Measurements from ENCODE around the gene HOXD13. TPM values are rescaled to one million over a fixed set of nuclear protein-coding genes. Genes with fewer than 3 reads are reported as not detected.

HOXD13 gene
- total and polyA plus RNA-seq, 5 experiments from 2014 or later = not detected

DNA sequence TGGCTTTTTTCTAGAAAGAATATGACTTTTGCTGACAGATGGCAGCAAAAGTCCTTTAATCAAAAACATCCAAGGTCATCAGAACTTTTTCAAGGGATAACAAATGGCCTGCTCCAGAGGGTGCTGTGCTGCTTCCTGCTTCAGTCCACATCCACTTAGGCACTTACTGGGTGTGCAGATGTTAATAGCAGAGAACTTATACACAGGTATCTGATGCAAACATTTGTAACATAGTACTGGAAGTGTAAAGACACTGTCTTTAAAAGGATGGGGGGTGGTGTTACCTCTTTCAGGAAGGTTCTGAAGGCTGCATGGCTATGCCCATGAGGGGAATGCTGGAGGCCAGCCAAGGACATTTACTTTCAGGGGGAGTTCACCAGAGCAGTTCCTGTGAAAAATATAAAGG is 42.5 kb downstream of the HOXD13 start:
- Mint-ChIP-seq H3K4me1 (peaks cover 15 to 51% (median 40%) of the 10 kb centered on the region in 4 donors), H3K36me3 (peaks cover 5 to 31% (median 23%) of the 10 kb centered on the region in 3 donors), H3K4me3 (peak overlapping the region in 4 of 10 donors; percentile 20 to 70 (median 66)), H3K27ac (peak overlapping the region in 1 of 10 donors; percentile 34), H3K27me3 (peaks cover 68 to 95% (median 84%) of the 10 kb centered on the region in 5 donors), H3K9me3 (peaks cover 0 to 55% (median 8%) of the 10 kb centered on the region in 9 donors)
- ATAC-seq (no peak), DNase-seq (no peak)
- POLR2A ChIA-PET = no interaction called here

DNA sequence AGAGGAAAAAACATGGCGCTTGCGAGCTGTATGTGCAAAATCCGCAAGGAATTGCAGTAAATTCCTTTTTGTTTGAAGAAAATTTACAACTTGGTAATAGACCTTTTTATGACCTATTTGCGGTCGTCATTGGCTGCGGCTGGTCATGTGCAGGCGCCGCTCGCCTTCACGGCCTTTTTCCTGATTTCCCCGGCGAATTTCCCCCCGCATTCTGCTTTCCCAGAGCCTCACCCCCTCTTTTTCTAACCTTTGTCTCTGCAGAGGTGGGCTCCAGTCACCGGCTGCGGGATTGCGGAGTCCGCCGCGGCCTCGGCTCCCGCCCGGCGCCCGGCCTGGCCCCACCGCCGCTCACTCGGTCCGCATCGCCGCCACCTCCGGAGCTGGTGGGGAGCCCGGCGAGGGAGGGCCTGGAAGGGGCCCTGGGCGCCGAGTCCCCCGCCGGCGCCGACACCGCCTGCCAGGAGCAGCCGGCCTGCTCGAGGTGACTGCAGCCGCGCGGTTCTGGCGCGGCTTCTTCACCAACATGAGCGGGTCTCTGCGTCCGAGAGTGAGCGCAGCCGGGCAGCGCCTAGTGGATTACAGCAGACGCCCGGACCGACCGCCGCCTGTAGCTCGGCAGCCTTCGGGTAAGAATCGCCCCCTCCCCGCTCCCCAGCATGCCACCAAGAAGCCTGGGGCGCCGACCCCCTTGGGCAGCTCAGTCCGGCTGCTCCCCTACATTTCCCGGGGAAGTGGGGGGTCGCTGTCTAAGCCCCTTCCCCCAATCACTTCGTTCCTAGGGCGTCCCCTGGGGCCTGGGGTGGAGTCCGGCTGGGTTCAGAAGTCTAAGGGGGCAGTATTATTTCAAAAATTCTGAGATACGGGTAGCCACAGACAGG is 44.1 kb downstream of the HOXD13 start:
- peaks cover 13 to 47% (median 39%) of the 10 kb centered on the region in 4 donors for H3K4me1 Mint-ChIP-seq
- peaks cover 3 to 31% (median 17%) of the 10 kb centered on the region in 3 donors for H3K36me3 Mint-ChIP-seq
- ATAC-seq (peak in 1 of 2 donors; percentile 18), DNase-seq (no peak)
- H3K4me3 Mint-ChIP-seq = peak overlapping the region in 9 of 10 donors; percentile 6 to 71 (median 55)
- peaks cover 0 to 50% (median 8%) of the 10 kb centered on the region in 9 donors for H3K9me3 Mint-ChIP-seq
- H3K27me3 Mint-ChIP-seq = peaks cover 66 to 96% (median 84%) of the 10 kb centered on the region in 5 donors
- H3K27ac Mint-ChIP-seq = peak overlapping the region in 1 of 10 donors; percentile 65
- POLR2A ChIA-PET = no interaction called here

DNA sequence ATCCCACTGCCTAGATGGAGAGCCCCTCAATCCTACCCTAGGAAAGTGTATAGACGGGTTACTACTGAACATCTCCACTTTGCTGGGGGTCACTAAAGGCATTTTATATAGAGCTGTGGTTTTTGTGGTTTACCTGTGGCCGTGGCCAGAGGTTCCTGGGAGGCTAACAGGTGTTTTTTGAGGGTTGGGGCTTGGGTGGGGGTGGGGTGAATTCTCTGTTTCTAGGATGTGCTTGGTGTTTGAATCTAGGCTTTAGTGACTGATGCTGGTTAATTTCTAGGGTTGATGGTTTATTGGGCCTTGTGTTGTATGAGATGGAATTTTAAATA is 44.7 kb downstream of the HOXD13 start:
- Mint-ChIP-seq H3K9me3 (peaks cover 0 to 50% (median 8%) of the 10 kb centered on the region in 9 donors), H3K27ac (no peak overlapping the region), H3K27me3 (peaks cover 65 to 97% (median 85%) of the 10 kb centered on the region in 5 donors), H3K4me1 (peaks cover 12 to 43% (median 37%) of the 10 kb centered on the region in 4 donors), H3K4me3 (peak overlapping the region in 1 of 10 donors; percentile 29), H3K36me3 (peaks cover 3 to 28% (median 17%) of the 10 kb centered on the region in 3 donors)
- DNase-seq (no peak), ATAC-seq (no peak)
- POLR2A ChIA-PET = no interaction called here

DNA sequence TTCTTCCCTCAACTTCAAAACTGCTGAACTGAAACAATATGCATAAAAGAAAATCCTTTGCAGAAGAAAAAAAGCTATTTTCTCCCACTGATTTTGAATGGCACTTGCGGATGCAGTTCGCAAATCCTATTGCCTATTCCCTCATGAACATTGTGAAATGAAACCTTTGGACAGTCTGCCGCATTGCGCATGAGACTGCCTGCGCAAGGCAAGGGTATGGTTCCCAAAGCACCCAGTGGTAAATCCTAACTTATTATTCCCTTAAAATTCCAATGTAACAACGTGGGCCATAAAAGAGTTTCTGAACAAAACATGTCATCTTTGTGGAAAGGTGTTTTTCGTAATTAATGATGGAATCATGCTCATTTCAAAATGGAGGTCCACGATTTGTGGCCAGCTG is 45.4 kb downstream of the HOXD13 start:
- no peak for ATAC-seq
- POLR2A ChIA-PET = no interaction called here
- Mint-ChIP-seq H3K4me1 (peaks cover 9 to 37% (median 32%) of the 10 kb centered on the region in 4 donors), H3K4me3 (no peak overlapping the region), H3K27me3 (peaks cover 61 to 97% (median 84%) of the 10 kb centered on the region in 5 donors), H3K9me3 (peaks cover 0 to 48% (median 8%) of the 10 kb centered on the region in 9 donors), H3K36me3 (peaks cover 2 to 24% (median 17%) of the 10 kb centered on the region in 3 donors), H3K27ac (peak overlapping the region in 1 of 10 donors; percentile 39)
- no peak for DNase-seq

DNA sequence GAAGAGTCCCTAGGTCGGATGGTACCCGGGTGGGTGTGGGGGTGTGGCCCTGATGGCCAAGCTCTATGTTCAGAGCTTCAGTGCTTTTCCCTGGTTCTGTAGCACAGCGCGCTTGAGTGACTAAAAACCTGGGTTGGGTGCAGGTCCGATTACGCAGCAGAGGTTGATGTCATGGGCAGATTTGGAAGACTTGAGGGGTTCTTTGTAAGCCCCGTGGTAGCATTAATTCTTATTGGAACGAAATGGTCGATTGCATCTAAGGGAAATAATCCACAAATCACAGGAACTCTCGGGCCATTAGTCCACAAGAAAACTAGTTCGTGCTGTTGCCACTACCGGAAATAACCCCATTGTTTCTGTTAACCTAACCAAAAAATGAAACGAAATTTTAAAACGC is 46.0 kb downstream of the HOXD13 start:
- POLR2A ChIA-PET = no interaction called here
- Mint-ChIP-seq H3K4me3 (peak overlapping the region in 7 of 10 donors; percentile 4 to 68 (median 50)), H3K27ac (peak overlapping the region in 2 of 10 donors; percentile 68 to 74), H3K9me3 (peaks cover 0 to 45% (median 8%) of the 10 kb centered on the region in 9 donors), H3K4me1 (peaks cover 9 to 36% (median 31%) of the 10 kb centered on the region in 4 donors), H3K27me3 (peaks cover 64 to 97% (median 85%) of the 10 kb centered on the region in 5 donors), H3K36me3 (peaks cover 2 to 23% (median 17%) of the 10 kb centered on the region in 3 donors)
- DNase-seq (no peak), ATAC-seq (no peak)

DNA sequence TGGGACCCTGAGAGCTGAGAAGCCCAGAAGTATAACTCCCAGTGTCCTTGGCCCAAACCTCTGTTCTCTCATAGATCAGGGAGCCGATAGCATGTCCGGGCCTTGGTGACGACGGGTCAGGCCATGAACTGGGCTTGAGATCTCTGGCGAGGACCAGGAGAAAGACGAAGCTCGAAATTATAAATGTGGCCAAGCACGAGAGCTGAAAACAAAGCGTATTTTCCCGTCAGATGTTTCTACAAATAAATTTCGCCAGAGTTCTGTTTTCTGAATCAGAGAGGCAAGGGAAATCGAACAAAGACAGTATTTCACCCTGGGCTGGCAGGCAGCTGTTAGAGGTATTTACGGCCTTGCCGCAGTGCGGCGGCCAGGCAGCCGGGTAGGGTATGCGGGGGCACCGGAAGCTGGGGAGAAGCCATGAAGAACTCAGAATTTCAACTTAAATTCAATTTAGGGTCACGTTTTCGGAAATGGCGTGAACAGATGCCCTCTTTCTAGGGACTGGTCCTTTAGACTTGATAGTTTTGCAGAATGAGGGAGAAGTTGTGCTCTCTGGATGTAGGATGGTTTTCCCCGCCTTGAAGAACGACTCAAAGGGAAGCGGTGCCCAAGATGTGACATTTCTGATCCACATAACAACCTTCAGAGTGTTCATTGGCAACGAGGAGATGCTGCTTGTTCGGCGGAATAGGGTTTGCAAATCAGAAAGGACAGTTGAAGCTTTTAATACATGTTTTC is 46.6 kb downstream of the HOXD13 start:
- peaks cover 2 to 21% (median 17%) of the 10 kb centered on the region in 3 donors for H3K36me3 Mint-ChIP-seq
- H3K27ac Mint-ChIP-seq = peak overlapping the region in 2 of 10 donors; percentile 74 to 90
- peaks cover 9 to 36% (median 31%) of the 10 kb centered on the region in 4 donors for H3K4me1 Mint-ChIP-seq
- POLR2A ChIA-PET = no interaction called here
- no peak for ATAC-seq
- H3K27me3 Mint-ChIP-seq = peaks cover 64 to 97% (median 85%) of the 10 kb centered on the region in 5 donors
- no peak for DNase-seq
- peaks cover 0 to 40% (median 8%) of the 10 kb centered on the region in 9 donors for H3K9me3 Mint-ChIP-seq
- H3K4me3 Mint-ChIP-seq = peak overlapping the region in 9 of 10 donors; percentile 4 to 68 (median 45)

DNA sequence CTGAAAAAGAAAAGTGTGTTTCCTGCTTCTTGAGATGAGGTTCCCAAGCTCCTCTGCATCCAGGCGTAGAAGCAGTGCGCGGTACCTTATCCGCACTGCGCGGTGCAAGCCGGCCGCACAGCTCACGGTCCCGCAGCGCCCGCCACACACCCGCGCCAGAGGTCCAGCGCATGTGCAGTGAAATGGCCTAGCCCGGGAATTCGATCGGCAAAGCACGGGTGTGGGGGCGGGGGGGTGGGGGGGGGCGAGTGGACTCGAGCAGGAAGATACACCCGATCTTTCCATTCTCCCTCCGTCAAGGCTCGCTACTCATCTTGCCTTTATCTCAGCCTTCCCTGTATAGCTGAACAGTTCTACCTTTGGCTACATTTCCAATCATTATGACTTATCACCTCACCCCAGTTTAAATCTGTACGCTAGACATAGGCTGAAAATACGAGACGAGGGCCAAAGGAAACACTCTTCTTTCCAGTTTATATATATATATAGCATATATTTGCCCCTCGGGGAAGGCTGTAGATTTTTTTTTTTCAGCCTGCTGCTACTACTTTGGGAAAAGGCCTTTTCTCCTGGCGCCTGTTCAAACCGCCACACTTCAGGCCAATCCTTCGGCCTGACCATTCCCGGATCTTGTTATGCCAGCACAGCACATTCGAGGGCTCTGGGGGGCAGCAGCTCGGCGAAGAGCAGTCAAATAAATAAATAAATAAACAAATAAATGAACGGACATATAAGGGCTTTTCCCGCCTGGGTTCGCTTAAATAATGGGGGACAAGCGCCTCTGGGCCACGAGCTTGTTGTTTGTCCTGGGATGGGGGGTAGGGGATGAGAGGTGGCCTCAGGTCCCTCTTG is 47.4 kb downstream of the HOXD13 start:
- peaks cover 0 to 37% (median 8%) of the 10 kb centered on the region in 9 donors for H3K9me3 Mint-ChIP-seq
- peak overlapping the region in 1 of 10 donors; percentile 90 for H3K27ac Mint-ChIP-seq
- peaks cover 9 to 36% (median 31%) of the 10 kb centered on the region in 4 donors for H3K4me1 Mint-ChIP-seq
- DNase-seq (no peak), ATAC-seq (no peak)
- POLR2A ChIA-PET = no interaction called here
- H3K36me3 Mint-ChIP-seq = peaks cover 2 to 21% (median 17%) of the 10 kb centered on the region in 3 donors
- peak overlapping the region in 6 of 10 donors; percentile 26 to 68 (median 44) for H3K4me3 Mint-ChIP-seq
- H3K27me3 Mint-ChIP-seq = peaks cover 62 to 97% (median 82%) of the 10 kb centered on the region in 5 donors

DNA sequence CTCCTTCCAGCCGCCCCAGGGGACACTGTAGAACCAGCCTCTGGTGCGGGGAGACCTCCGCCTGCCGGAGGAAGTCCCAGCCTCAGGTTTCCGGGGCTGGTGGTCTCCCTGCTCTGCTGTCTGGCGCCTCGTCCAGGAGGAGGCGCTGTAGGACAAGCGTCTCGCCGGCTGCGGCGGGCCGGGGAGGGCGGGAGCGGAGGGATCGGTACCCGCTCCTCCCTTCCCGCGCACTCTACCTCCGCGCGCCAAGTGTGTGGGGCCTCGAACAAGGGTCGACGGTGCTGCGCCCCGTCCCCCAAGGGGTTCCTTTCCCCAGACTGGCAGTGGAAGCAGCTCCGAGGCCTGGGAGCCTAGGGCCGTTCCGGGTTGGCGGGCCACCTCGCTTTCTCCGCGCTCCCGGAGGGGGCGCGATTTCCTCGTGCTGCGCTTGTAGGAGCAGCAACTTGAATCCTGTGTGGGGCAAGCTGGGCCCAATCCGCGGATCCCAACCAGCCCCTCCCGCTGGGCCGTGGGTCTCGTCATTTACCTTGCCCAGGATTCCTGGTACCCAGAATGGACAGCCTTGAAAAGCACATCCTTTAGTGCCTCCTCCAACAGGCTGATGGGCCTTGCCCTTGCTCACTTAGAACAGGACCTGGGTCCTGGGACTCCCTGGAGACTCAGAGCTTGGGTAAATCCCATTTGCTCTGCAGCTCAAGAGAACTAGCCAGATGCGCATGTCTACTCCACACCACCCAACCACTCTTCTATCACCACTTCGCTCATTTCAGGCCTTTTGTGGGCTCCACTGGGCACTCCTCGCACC is 48.2 kb downstream of the HOXD13 start:
- Mint-ChIP-seq H3K4me3 (peak overlapping the region in 9 of 10 donors; percentile 23 to 73 (median 59)), H3K36me3 (peaks cover 2 to 13% (median 12%) of the 10 kb centered on the region in 3 donors), H3K27ac (peak overlapping the region in 1 of 10 donors; percentile 65), H3K9me3 (peaks cover 0 to 32% (median 8%) of the 10 kb centered on the region in 9 donors), H3K27me3 (peaks cover 61 to 97% (median 82%) of the 10 kb centered on the region in 5 donors), H3K4me1 (peaks cover 8 to 32% (median 27%) of the 10 kb centered on the region in 4 donors)
- ATAC-seq = peak; percentile 89 to 92
- POLR2A ChIA-PET = no interaction called here
- peak; percentile 52 to 84 (median 77) for DNase-seq

DNA sequence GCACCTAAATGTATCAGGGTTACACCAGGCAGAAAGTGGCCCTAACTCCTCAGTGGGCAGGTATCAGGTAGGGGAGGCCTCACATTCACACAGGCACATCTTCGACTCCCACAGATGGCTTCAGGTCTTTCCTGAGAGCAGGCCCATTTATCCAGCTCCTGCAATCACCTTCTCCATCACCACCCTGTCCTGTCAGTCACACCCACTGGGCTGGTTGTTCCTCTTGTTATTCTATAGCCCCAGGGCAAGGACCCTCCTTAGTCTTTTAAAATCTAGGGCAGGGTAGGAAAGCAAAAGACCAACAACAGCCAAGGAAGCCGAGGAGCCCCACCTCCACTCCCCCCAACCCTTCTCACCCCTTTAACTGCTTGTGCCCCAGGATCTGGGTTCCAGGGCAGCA is 49.8 kb downstream of the HOXD13 start:
- Mint-ChIP-seq H3K36me3 (peaks cover 2 to 11% (median 10%) of the 10 kb centered on the region in 3 donors), H3K27me3 (peaks cover 65 to 97% (median 87%) of the 10 kb centered on the region in 5 donors), H3K27ac (peak overlapping the region in 1 of 10 donors; percentile 11), H3K9me3 (peaks cover 0 to 25% (median 8%) of the 10 kb centered on the region in 9 donors), H3K4me1 (peaks cover 6 to 29% (median 20%) of the 10 kb centered on the region in 4 donors), H3K4me3 (no peak overlapping the region)
- POLR2A ChIA-PET = no interaction called here
- ATAC-seq (no peak), DNase-seq (no peak)
